Body of pancreas (tissue), 4 donors: ENCODE data around the gene H1-8. TPM values are rescaled to one million over a fixed set of nuclear protein-coding genes. Genes with fewer than 3 reads are reported as not detected.

Experiments used
- ATAC-seq: fragments of 150-250 bp; one replicate; pipeline ENCODE4 v1.9.1; 2016
- DNase-seq, 4 donors: peaks; one replicate each; pipeline ENCODE4 v3.0.0-alpha.2; 2019
- H3K27ac ChIP-seq, 4 donors: fragments of 200-600 bp; sonication (generic); 1 replicate in 3 of 4; 2 replicates in 1 of 4; pipeline versions ENCODE4 v1.5.1 to v1.6.1; 2016 to 2019; ENCODE audit warnings: mild to moderate bottlenecking in 1 of 4, mixed read lengths in 1 of 4, moderate library complexity in 1 of 4
- H3K27me3 ChIP-seq, 2 donors: fragments of 200-600 bp; sonication (generic); one replicate each; pipeline ENCODE4 v1.6.0; 2016; ENCODE audit warnings: mild to moderate bottlenecking in 1 of 2
- H3K36me3 ChIP-seq, 2 donors: fragments of 200-600 bp; sonication (generic); replicated peaks in 1 of 2; 2 replicates each; pipeline ENCODE4 v1.5.1; 2016; ENCODE audit warnings: low read depth in 2 of 2; ENCODE audit not compliant: insufficient read depth in 1 of 2
- H3K4me1 ChIP-seq: fragments of 200-600 bp; sonication (generic); one replicate; pipeline ENCODE4 v1.6.0; 2016
- H3K4me3 ChIP-seq, 2 donors: fragments of 200-600 bp; sonication (generic); 1 replicate in 1 of 2; 2 replicates in 1 of 2; pipeline ENCODE4 v1.5.1; 2016 to 2019
- H3K9me3 ChIP-seq, 3 donors: fragments of 200-600 bp; sonication (generic); 1 replicate in 2 of 3; 2 replicates in 1 of 3; pipeline ENCODE4 v1.5.1; 2016
- POLR2A ChIP-seq, 3 donors: fragments of 450-650 bp; IDR thresholded peaks; one replicate each; pipeline ENCODE4 v1.6.1; 2016; ENCODE audit warnings: antibody characterized with exemption in 3 of 3, mild to moderate bottlenecking in 2 of 3
- WGBS, 2 donors: methylation state at CpG; one replicate each; pipeline ENCODE4 v1.1.5; 2017; 5-methylcytosine and 5-hydroxymethylcytosine counted together
- intact Hi-C: fragments of 100-400 bp; cut with DNase I; formaldehyde crosslinking; loops from one replicate; pipeline ENCODE4 v1.15.1; 2023
- total RNA-seq, 2 donors: library from RNA; depleted of rRNA; stranded (reverse); fragments of >200 nt; gene quantifications; one replicate each; pipeline ENCODE4 v1.1.0, GENCODE V29; 2016
- TF ChIP-seq, protein P1 (sequence below), 7 experiments: fragments of 450-650 bp in 4 of 7; fragments of 200-600 bp in 3 of 7; sonication (generic) in 3 of 7; IDR thresholded peaks; one replicate each; pipeline ENCODE4 v1.5.1; 2016 to 2019; ENCODE audit warnings: antibody characterized with exemption in 7 of 7

Gene H1-8
- total RNA-seq, 2 donors from 2014 or later, result not detected

GRCh38 chr3:129594907-129595390 lies 52.0 kb downstream of the H1-8 start:
- DNase-seq, result no peak
- peak overlapping the region in 2 of 4 donors; percentile 61 to 79 for H3K27ac ChIP-seq
- no peaks in the 10 kb centered on the region for H3K27me3 ChIP-seq
- TF ChIP-seq, protein P1, sequence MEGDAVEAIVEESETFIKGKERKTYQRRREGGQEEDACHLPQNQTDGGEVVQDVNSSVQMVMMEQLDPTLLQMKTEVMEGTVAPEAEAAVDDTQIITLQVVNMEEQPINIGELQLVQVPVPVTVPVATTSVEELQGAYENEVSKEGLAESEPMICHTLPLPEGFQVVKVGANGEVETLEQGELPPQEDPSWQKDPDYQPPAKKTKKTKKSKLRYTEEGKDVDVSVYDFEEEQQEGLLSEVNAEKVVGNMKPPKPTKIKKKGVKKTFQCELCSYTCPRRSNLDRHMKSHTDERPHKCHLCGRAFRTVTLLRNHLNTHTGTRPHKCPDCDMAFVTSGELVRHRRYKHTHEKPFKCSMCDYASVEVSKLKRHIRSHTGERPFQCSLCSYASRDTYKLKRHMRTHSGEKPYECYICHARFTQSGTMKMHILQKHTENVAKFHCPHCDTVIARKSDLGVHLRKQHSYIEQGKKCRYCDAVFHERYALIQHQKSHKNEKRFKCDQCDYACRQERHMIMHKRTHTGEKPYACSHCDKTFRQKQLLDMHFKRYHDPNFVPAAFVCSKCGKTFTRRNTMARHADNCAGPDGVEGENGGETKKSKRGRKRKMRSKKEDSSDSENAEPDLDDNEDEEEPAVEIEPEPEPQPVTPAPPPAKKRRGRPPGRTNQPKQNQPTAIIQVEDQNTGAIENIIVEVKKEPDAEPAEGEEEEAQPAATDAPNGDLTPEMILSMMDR (IDR thresholded peaks at IDR 0.05), result no peak
- TF ChIP-seq POLR2A (IDR thresholded peaks at IDR 0.05), result no peak
- peaks cover 59% of the 10 kb centered on the region for H3K4me1 ChIP-seq
- no peak for ATAC-seq
- intact Hi-C loops, result no loop called here
- WGBS, 2 donors, result 76 to 90% methylated on average over 5 to 6 of the region's 6 CpGs
- no peaks in the 10 kb centered on the region for H3K9me3 ChIP-seq
- H3K4me3 ChIP-seq, result no peak overlapping the region
- no peaks in the 10 kb centered on the region for H3K36me3 ChIP-seq

GRCh38 chr3:129595544-129596193 lies 52.7 kb downstream of the H1-8 start:
- H3K4me1 ChIP-seq, result peaks cover 64% of the 10 kb centered on the region
- no peak overlapping the region for H3K4me3 ChIP-seq
- DNase-seq (no peak), ATAC-seq (no peak)
- TF ChIP-seq POLR2A (IDR thresholded peaks at IDR 0.05), result no peak
- TF ChIP-seq, protein P1 (IDR thresholded peaks at IDR 0.05), result no peak
- intact Hi-C loops, result no loop called here
- peak overlapping the region in 3 of 4 donors; percentile 8 to 79 (median 61) for H3K27ac ChIP-seq
- 64 to 67% methylated on average over 9 to 10 of the region's 10 CpGs for WGBS, 2 donors
- H3K9me3 ChIP-seq, result no peaks in the 10 kb centered on the region
- H3K36me3 ChIP-seq, result no peaks in the 10 kb centered on the region
- no peaks in the 10 kb centered on the region for H3K27me3 ChIP-seq

DNA sequence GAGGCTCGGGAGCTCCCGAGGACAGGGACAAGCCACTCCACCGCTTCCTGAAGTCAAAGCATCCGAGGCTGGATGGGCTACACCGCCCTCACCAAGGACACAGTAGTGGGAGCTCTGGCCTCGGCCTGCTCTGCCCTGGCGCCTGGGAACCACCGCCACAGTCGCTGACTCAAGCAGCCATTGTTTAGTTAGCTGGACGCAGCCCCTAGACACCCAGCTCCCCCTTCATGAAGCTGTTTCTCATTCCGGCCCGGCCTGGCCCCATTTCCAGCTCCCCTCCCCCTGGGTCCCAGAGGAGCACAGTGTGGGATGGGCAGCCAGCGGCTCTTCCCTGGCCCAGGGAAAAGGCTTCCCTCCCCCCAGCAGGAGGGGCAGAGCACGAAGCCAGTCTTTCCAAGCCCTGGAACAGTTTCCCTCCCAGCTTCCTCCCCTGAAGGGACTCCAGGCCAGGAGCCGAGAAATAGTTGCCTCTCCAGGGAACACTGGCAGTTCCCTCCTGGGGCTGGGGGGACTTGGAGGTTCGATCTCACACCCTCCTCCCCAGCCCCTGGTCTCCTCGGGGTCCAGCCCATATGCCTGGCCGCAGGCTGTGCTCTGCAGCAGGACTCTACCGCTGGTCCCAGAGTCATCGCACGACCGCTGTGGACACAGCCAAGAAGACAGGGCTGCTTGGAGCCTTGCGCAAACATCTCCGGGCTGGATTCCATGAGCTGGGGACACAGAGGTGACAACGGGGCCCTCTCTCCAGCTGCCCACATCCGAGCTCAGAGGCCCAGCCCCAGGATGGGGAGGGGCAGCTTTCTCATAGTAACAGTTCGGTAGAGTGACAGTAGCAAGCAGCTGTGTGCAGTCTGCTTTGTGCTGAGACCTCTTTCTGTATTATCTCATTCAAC lies 53.5 kb downstream of the H1-8 start:
- Histone ChIP-seq H3K27me3 (no peaks in the 10 kb centered on the region), H3K9me3 (no peaks in the 10 kb centered on the region), H3K36me3 (no peaks in the 10 kb centered on the region), H3K4me1 (peaks cover 61% of the 10 kb centered on the region), H3K4me3 (no peak overlapping the region), H3K27ac (peak overlapping the region in 3 of 4 donors; percentile 28 to 79 (median 61))
- ATAC-seq, result peak; percentile 63
- 63 to 72% methylated on average over 16 to 27 of the region's 27 CpGs for WGBS, 2 donors
- intact Hi-C loops, result no loop called here
- TF ChIP-seq POLR2A (IDR thresholded peaks at IDR 0.05), result peak in 2 of 3 donors; percentile 7 to 24
- TF ChIP-seq, protein P1 (IDR thresholded peaks at IDR 0.05), result no peak
- DNase-seq, result peak; percentile 41 to 67 (median 52)

GRCh38 chr3:129597087-129597999 lies 54.4 kb downstream of the H1-8 start:
- intact Hi-C loops, result no loop called here
- H3K4me3 ChIP-seq, result no peak overlapping the region
- no peak for ATAC-seq
- H3K36me3 ChIP-seq, result no peaks in the 10 kb centered on the region
- peaks cover 58% of the 10 kb centered on the region for H3K4me1 ChIP-seq
- H3K27ac ChIP-seq, result peak overlapping the region; percentile 15 to 61 (median 42)
- TF ChIP-seq, protein P1 (IDR thresholded peaks at IDR 0.05), result no peak
- no peak for TF ChIP-seq POLR2A (IDR thresholded peaks at IDR 0.05)
- no peaks in the 10 kb centered on the region for H3K27me3 ChIP-seq
- DNase-seq, result no peak
- 65 to 71% methylated on average over 23 to 30 of the region's 31 CpGs for WGBS, 2 donors
- no peaks in the 10 kb centered on the region for H3K9me3 ChIP-seq
